GM19438 (cell line): ENCODE data around the gene MRPL46.
"Not testable (repeated sequence)": the region's sequence is repeated elsewhere in the genome, so short reads cannot be mapped to it uniquely, and the experiment has no call there.

Experiments used
- ATAC-seq: cut with Tn5 transposase; IDR thresholded peaks from one replicate; pipeline ENCODE4 v1.9.1; 2021; ENCODE audit warnings: low read depth; ENCODE audit not compliant: unreplicated experiment

Gene MRPL46

DNA sequence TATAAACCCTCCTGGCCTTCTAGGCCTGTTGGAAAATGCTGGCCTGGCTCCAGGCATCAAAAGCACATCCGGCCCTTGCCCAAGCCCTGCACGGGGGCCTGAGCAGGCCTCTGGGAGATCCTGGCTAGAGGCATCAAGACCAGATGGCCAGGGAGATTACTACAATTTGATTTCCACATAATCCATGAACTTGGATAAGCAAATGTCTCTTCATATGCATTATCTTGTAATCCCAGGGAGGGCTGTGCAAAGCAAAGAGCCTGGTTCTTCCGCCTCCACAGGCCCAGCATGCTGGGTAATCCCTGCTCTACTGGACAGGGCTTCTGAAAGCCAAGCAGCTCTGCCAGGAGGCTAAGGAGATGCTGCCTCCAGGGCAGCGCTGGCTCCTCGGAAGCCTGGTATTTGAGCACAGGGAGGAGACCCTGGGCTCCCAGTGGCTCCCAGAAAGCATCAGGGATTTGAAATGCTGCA, 18.2 kb downstream of the MRPL46 start:
- no peak for ATAC-seq

DNA sequence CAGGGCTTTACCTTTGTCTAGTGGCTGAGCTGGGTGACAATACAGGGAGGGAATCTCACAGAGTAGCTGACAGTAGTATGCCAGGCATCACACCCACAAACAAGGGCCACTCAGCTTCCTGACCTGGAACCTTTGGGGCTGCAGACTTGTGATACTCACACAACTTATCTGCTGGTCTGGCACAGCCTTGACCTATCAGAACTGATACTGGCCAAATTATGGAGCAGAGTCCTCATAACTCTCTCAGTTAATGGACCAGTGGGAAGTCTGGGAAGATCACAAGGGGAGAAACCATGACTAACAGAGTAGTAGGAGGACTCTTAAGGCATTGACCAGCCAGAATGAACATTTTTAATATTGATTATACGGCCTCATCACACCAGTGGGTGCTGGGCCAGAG, 19.4 kb downstream of the MRPL46 start:
- no peak for ATAC-seq

DNA sequence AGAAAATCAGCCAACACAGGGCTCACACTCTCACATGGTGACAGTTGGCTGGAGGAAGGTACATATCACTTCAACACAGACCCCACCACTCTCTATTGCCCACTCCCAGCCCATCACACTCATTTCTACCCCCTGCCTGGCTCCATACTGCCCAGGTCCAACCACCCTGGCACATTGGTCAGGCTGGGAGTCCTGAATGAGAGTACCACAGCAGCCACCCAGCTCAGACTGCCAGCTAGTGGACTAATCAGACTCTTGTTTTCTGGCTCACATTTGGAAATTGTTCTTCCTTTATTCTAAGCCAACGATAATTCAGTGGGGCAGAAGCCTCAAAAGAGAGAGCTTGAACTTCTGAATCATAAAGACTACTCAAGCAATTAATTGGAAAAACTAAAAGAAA, 20.0 kb downstream of the MRPL46 start:
- ATAC-seq = no peak

DNA sequence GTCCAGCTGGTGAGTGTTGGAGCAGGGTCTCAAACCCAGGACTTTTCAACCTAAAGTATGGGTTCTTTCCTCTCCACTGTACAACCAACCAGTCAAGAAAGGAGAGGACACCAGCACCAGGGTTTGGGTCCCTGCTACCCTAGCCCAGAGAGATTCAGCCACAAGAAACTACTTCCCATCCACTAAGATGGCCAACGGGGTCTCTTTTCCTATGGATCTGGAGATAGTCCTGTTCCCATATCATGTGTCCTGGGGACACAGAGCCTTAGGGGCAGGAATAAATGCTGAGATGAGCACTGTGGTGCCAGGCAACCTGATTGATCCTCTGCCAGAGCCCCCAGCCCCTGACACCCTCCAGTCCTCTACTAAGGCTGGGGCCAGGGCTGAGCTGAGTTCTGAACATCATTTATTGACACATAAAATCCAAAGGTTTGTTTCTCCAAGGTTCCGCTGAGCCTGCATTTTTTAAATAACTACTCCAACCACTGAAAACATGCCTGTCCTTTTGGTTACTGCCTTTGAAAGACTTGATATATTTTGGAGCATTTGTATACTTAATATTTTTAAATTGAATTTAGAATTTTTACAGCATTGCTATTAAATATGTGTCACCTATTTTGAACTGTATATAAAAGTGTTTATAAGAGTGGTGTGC, 26.0 kb downstream of the MRPL46 start:
- no peak for ATAC-seq

DNA sequence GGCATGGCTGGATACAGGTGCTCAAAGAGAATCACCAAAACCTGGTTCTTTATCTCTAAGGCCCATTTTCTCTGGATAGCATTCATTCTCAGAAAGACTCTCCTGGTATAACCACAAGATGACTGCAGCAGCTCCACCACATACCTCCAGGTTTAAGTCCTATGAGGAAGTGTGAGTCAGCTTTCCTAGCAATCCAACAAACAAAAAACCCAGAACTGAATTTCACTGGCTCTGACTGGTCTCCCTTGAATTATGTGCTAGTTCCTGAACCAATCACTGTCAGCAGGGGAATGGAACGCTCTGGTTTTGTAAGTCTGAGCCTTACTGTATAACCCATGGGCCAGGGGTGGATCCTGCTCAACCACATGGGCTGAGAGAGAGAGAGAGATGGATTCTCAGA, 27.2 kb downstream of the MRPL46 start:
- no peak for ATAC-seq

DNA sequence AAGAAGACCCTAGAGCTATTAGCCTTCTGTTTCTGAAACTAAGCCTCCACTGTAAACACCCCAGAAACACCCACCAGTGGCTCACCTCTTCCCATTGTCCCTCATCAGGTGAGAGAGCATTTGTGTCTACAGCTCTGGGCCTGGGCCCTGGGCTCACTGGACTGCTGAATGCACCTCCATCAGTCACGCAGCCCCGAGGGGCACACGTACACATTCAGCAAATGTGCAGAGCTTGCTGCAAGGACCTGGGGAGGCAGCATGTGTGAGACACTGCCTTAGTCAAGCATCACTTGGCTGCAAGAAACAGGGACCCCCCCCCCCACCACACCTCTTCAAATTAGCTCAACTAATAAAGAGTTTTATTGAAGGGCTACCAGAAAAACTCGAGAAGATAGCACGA, 29.0 kb downstream of the MRPL46 start:
- no peak for ATAC-seq

DNA sequence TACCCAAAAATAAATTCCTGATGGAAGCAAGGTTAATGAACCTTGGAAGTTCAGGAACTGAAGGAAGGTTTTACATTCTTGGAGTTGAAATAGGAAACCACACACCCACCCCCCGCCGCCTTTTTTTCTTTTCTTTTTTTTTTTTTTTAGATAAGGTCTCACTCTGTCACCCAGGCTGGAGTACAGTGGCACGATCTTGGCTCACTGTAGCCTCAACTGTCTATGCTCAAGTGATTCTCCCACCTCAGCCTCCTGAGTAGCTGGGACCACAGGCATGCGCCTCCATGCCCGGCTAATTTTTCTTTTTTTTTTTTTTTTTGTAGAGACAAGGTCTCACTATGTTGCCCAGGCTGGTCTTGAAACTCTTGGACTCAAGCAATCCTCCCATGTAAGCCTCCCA, 33.1 kb downstream of the MRPL46 start:
- not testable (repeated sequence) for ATAC-seq

DNA sequence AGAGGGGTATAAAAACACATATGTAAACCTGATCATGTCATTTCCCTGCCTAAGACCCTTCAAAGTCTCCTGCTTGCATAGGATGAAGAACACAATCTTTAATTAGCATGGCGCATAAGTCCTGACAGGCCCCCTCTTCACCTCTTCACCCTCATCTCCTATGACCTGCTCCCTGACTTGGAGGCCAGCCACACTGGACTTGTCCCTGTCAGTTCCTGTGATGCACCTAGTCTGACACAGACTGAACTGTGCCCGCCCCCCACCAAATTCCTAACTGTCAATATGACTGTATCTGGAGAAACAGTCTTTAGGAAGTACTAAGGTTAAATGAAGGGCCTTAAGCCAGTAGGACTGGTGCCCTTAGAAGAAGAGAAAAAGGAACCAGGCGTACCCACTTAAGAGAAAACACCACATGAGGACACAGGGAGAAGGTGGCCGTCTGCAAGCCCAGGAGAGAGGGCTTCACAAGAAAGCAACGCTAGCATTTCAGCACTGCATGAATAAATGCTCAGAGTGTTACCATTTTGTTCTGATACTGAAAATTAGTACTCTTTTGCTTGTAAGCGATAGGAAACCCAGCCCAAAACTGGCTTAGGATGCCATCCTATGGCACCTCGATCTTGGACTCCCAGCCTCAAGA, 34.0 kb downstream of the MRPL46 start:
- ATAC-seq = no peak

DNA sequence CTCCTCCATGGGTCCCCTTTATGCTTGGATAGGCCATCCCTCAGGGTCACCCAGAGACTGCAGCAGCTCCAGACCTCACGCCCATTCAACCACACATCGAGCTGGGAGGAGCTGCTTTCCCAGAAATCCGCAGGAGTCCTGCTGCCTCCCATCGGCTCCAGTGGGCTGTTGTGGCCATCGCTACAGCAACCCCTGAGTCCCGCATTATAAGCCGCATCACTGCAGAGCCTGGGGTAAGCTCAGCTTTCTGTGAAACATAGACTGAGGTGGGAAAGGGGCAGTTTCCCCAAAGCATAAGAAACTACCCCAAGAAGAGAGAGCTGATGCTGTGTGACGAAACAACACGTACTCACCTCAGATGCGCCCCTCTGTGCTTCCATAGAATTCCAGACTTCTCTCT, 35.7 kb downstream of the MRPL46 start:
- no peak for ATAC-seq

DNA sequence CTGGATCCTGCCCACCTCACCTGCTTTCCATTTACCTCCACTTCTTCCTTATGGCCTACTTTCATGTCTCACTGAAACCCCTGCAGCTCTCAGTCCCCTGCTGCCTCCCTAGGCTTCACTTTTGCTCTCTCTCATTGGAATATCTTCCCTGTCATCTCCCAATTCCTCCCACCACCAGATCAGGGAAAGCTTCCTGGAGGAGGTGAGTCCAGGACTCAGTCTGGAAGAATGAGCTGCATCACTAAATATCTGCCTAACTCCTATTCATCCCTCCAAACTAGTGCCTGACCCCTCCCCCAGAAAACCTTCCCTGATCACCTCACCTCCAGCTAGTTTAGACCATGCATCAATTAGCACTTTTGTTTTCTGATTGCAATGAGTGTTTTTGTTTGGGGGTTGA, 37.1 kb downstream of the MRPL46 start:
- no peak for ATAC-seq

DNA sequence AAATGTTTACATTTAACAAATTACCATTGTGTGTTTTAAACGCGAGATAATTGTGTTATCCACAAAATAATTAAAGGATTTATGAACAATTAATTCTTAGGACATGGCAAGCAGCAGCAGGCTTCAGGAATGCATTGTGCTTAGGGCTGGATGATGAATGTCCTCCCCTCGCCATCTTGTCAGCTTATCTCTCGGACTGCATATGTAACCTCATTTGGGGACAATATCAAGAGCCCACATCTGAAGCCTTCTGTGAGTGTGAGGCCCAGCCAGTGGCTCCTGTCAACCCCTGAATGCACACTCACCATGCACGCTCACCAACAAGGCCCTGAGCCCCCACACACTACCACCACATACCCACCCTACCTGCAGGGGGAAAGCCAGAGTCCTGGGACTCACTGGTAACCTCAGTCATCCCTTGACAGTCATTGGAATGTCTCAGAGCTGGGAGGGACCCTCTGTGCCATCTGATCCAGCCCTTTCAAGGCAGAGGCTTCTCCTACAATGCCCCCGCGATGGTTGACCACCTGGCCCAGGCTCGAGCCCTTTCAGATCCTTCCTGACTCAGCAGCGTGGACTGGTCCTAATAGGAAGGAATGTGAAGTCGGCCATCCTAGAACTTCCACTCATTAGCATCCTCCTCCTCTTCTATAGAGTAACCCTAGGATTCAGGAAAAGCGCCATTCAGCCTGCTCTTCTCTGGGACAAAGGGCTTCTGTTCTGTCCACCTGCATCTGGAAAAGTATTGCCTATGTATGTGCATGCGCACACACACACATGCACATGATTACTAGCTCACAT, 38.2 kb downstream of the MRPL46 start:
- ATAC-seq = no peak

DNA sequence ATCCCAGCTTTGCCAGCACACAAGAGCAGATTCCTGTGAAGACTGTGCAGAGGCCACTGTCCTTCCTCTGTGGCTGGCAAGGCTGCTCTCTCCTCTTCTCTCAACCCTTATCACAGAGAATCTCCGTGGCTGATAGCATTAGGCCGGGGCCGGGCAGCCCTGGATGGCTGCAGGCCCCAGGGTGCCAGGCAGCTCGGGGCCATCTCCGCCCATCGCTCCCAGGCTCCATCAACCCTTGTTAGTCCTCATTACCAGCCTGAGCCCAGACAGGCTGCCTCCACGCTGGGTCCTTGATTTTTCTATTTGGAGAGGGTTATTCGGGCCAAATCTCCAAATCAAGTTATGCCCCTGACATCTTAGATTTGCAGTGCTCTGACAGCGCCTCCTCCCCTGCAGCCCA, 39.1 kb downstream of the MRPL46 start:
- ATAC-seq = no peak

DNA sequence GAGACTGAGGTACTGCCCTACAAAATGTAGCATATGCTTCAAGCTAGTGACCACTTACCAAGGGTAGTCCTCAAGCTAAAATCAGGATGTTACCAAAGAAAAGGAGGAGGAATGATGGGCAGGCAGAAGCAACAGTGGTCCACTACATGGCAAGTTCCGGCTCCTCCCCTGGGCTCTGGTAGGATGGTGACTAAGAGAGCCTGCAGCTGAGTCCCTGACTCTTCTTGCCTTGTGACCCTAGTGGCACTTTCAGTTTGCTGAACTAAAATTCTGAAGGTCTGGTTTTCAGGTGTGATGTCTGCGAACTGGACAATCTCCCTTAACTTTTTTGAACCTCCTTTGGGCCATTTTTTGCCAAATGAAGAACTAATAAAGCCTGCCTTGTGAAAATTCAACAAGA, 40.9 kb downstream of the MRPL46 start:
- ATAC-seq = no peak

DNA sequence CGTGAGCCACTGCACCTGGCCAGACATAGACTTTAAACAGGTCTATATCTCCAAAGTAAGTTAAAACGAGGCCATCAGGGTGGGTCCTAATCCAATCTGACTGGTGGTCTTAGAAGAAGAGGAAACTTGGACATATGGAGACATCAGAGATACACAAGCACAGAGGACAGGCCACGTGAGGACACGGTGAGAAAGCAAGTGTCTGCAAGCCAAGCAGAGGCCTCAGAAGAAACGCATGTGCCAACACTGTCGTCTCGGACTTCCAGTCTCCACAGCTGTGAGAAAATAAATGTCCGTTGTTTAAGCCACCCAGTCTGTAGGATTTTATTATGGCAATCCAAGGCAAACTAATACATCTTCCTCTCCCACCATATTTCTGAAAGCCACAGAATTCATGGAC, 43.9 kb downstream of the MRPL46 start:
- no peak for ATAC-seq

DNA sequence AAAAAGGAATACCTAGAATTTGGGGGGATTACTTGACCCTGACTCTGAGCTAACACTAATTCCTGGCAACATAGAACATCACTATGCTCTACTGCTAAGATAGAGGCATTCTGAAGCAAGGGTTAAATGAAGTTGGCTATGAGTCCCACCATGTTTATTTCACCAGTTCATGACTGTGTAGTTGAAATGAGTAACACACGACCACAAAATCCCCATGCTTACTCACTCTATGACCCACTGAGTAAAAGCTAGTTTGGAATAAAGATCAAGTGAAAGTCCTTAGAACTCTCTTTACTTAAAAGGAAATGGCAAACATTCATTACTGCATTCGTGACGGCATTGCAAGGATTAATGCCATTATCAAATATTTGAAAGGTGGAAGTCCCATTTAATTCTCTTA, 47.4 kb downstream of the MRPL46 start:
- no peak for ATAC-seq
